Rectal smooth muscle tissue (tissue), 1 donor: ENCODE measurements around the gene ENTREP1.
"Not testable (repeated sequence)": the region's sequence is repeated elsewhere in the genome, so short reads cannot be mapped to it uniquely, and the experiment has no call there.

Experiments used
- H3K27ac ChIP-seq: one replicate; pipeline ENCODE4 v1.7.0; 2013; ENCODE audit warnings: low read depth, low read length, inconsistent platforms
- H3K27me3 ChIP-seq: one replicate; pipeline ENCODE4 v1.7.0; 2013; ENCODE audit warnings: low read length; ENCODE audit not compliant: control insufficient read depth, insufficient read depth
- H3K36me3 ChIP-seq: one replicate; pipeline ENCODE4 v1.7.0; 2013; ENCODE audit warnings: low read length; ENCODE audit not compliant: control insufficient read depth, insufficient read depth
- H3K4me1 ChIP-seq: one replicate; pipeline ENCODE4 v1.7.0; 2013; ENCODE audit warnings: low read length; ENCODE audit not compliant: control insufficient read depth, insufficient read depth
- H3K4me3 ChIP-seq: one replicate; pipeline ENCODE4 v1.7.0; 2013; ENCODE audit warnings: low read length
- H3K9ac ChIP-seq: one replicate; pipeline ENCODE4 v1.7.0; 2013; ENCODE audit warnings: low read length

Gene ENTREP1

DNA sequence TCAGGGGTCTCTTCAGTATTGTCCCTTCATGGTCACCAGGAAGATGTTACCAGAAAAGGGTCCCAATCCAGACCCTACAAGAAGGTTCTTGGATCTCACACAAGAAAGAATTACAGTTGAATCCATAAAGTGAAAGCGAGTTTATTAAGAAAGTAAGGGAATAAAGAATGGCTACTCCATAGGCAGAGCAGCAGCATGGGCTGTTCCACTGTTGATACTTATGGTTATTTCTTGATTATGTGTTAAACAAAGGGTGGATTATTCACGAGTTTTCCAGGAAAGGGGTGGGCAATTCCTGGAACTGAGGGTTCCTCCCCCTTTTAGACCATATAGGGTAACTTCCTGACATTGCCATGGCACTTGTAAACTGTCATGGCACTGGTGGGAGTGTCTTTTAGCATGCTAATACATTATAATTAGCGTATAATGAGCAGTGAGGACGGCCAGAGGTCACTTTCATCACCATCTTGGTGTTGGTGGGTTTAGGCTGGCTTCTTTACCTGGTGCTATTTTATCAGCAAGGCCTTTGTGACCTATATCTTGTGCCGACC is 18.0 kb upstream of the ENTREP1 start:
- not testable (repeated sequence) for H3K4me3 ChIP-seq, H3K27ac ChIP-seq, H3K4me1 ChIP-seq

DNA sequence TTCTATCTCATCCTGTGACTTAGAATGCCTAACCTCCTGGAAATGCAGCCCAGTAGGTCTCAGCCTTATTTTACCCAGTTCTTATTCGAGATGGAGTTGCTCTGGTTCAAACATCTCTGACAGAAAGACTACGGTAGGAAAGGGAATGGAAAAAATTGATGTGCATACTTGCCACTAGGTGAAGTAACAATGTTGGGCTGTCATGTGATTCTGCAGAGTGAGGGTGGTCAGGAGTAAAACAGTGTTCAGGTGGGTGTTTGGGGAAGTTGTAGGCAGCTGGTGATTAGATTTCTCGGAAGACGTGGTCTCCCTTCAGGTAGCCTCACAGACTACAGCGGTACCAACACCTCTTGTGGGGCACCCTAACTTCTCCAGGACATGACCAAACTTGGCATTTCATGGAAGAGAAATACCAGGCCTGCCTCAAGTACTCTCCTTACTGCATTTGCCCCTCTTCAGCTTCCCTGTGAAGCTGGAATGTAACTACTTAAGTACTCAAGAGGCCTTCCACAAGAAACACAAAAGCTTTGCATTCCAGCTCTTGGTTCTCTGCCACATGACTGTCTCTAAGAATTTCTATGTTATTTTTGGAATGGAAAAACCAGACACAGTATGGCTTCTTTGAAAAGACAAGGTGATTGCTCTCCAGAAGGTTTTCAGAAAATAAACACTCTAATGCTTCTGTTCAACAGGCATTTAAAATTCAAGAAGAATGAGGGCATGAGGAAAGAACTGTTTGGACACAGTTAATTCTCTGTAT is 17.4 kb upstream of the ENTREP1 start:
- H3K4me3 ChIP-seq = no peak overlapping the region
- H3K27ac ChIP-seq = no peak overlapping the region
- no peaks in the 10 kb centered on the region for H3K27me3 ChIP-seq
- no peaks in the 10 kb centered on the region for H3K36me3 ChIP-seq
- no peak overlapping the region for H3K9ac ChIP-seq
- peaks cover 8% of the 10 kb centered on the region for H3K4me1 ChIP-seq

More for the DNA sequence above, 18.0 kb upstream of the ENTREP1 start:
- not testable (repeated sequence) for H3K36me3 ChIP-seq, H3K27me3 ChIP-seq, H3K9ac ChIP-seq

DNA sequence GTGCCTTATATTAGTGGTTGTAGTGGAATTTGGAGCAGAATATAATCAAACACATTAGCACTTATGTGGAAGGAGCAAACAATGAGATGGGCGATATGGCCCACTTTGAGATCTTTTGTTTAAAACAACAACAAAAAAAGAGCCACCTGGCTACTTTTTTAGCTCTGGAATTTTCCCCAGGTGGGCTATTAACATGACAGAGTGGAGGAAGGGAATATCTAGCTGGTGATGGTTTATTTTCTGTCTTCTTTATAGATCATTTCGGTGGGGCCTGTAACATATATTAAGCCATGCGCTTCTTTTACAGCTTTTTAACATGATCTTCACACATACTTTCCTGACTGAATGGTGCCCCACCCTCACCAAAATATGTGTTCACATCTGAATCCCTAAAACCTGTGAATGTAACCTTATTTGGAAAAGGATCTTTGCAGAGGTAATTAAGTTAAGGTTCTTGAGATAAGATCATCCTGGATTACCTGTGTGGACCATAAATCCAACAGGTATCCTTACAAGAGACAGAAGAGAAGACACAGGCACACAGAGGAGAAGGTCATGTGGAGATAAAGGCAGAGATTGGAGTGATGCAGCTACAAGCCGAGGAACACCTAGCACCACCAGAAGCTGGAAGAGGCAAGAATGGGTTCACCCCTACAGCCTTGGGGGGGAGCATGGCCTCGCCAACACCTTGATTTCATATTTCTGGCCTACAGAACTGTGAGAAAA is 16.6 kb upstream of the ENTREP1 start:
- H3K9ac ChIP-seq = no peak overlapping the region
- H3K27me3 ChIP-seq = no peaks in the 10 kb centered on the region
- peaks cover 8% of the 10 kb centered on the region for H3K4me1 ChIP-seq
- no peak overlapping the region for H3K27ac ChIP-seq
- no peaks in the 10 kb centered on the region for H3K36me3 ChIP-seq
- H3K4me3 ChIP-seq = no peak overlapping the region

DNA sequence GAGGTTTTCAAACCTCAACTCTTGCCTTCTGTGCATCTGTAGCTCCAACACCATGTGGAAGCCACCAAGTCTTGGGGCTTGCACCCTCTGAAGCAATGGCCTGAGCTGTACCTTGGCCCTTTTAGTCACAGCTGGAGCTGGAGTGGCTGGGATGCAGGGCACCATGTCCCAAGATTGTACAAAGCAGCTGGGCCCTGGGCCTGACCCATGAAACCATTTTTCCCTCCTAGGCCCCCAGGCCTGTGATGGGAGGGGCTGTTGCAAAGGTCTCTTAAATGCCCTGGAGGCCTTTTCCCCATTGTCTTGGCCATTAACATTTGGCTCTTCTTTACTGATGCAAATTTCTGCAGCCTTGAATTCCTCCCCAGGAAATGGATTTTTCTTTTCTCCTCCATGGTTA is 11.8 kb upstream of the ENTREP1 start:
- no peak overlapping the region for H3K9ac ChIP-seq
- no peaks in the 10 kb centered on the region for H3K27me3 ChIP-seq
- H3K27ac ChIP-seq = no peak overlapping the region
- peaks cover 2% of the 10 kb centered on the region for H3K4me1 ChIP-seq
- no peaks in the 10 kb centered on the region for H3K36me3 ChIP-seq
- H3K4me3 ChIP-seq = no peak overlapping the region

DNA sequence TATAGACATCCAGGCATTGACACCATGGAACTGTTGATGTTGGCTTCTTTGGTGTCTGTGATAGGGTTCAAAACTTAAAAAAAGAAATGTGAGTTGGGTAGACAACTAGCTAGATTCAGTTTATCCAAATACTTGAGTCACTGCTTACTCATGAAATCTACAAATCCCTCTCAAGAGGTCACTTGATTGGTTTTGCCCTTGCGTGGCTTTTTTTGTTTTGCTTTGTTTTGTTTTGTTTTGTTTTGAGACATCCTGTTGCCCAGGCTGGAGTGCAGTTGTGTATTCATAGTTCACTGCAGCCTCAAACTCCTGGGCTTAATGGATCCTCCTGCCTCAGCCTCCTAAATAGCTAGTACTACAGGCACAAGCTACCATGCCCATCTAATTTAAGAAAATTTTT is 10.5 kb upstream of the ENTREP1 start:
- Histone ChIP-seq H3K9ac (no peak overlapping the region), H3K4me3 (no peak overlapping the region), H3K27ac (no peak overlapping the region), H3K36me3 (no peaks in the 10 kb centered on the region), H3K4me1 (no peaks in the 10 kb centered on the region), H3K27me3 (no peaks in the 10 kb centered on the region)

DNA sequence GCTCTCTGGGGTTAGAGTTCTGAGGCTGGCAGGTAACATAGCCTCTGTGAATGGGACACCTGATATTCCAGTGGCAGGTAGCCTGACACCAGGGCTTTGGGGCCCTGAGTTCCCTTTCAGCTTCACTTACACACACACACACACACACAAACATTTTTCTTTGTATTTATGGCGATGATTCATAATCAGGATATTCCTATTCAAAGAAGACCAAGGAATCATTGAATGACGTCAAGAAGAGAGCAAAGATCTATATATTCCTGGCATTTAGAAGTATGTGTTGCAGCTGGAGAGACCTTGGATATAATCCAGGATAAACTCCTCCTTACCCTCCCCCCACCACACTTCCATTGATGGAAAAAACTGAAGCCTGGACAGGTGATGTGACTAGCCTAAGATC is 7.9 kb upstream of the ENTREP1 start:
- no peaks in the 10 kb centered on the region for H3K4me1 ChIP-seq
- no peak overlapping the region for H3K4me3 ChIP-seq
- H3K27ac ChIP-seq = no peak overlapping the region
- H3K9ac ChIP-seq = no peak overlapping the region
- H3K36me3 ChIP-seq = no peaks in the 10 kb centered on the region
- H3K27me3 ChIP-seq = no peaks in the 10 kb centered on the region

DNA sequence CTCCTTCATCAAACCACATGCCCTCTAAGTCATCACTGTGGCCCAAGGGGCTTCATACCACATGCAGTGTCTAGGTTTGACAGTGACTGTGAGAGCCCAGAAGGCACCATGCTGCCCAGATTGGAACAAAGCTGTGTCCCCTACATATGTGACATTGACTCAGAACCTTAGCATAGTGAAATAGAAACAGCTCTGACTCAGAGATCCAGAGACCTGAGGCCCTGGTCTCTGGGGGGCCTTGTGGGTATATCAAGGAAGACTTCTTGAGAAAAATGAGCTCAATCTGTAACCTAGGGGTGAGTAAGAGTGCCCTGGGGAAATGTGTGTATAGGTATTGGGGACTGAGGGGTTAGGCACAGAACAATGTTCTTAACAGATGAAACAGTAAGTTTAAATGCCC is 7.1 kb upstream of the ENTREP1 start:
- Histone ChIP-seq H3K9ac (no peak overlapping the region), H3K4me3 (no peak overlapping the region), H3K36me3 (no peaks in the 10 kb centered on the region), H3K27me3 (no peaks in the 10 kb centered on the region), H3K4me1 (no peaks in the 10 kb centered on the region), H3K27ac (no peak overlapping the region)

DNA sequence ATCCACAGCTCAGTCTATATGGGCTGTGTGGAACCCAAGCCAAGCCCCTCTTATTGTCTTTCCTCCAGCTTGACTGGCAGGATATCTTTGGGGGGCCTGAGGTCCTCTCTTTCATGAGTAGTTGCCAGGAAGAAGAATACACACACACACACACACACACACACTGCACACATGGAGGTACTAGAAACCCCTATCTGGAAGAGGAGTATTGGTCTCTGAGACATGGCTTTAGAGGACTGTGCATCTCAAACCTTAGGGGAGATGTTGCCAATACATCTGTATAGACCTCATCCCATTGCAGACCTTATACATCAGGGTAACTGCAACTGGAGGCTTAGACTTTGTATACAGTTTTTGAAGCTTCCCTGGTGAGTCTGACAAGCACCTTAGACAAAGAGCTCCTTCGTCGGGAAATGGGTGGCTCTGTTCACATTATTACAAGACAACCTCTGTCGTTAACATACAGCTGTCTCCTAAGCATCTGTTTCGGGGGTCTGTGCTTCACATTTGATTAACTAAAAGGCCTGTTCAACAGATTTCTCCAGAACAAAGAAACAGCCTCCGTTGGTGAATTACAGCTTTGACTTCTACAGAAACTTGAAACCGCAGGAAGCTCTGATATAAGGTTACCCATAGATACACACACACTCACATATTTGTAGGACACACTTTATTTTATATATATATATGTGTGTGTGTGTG is 5.5 kb upstream of the ENTREP1 start:
- Histone ChIP-seq H3K4me1 (no peaks in the 10 kb centered on the region), H3K9ac (no peak overlapping the region), H3K36me3 (no peaks in the 10 kb centered on the region), H3K4me3 (no peak overlapping the region), H3K27ac (no peak overlapping the region), H3K27me3 (no peaks in the 10 kb centered on the region)

DNA sequence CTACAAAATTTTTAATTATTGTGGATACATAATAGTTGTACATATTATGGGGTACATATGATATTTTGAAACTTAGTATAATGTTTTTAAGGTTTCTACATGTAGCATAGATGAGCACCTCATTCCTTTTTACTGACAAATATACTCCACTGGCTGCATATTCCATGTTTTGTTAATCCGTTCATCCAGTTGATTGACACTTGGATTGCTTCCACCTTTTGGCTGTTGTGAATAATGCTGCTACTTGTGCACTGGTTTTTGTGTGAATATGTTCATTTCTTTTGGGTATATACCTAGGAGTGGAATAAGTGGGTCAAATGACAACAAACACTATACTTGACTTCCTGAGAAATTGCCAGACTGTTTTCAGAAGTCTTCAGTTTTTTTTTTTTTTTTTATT is 2.8 kb upstream of the ENTREP1 start:
- Histone ChIP-seq H3K4me1 (no peaks in the 10 kb centered on the region), H3K36me3 (no peaks in the 10 kb centered on the region), H3K9ac (no peak overlapping the region), H3K27ac (no peak overlapping the region), H3K27me3 (no peaks in the 10 kb centered on the region), H3K4me3 (no peak overlapping the region)

DNA sequence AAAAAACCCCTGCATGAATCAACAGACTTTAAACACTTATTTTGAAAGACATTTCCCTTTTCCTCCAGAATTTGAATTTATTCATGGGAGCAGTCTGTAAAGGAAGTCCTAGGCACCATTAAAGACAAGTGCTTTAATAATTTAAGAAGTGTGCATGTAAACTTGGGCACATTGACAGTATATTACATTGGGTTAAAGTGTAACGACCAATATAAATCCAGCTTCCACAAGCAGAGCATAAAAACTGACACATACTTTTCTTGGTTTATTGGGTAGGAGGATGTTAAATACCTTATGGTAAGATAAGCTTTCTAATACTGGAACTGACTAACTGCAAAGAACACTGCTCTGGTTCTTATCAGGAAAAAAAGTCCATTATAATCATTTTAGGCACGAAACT is 1.2 kb upstream of the ENTREP1 start:
- Histone ChIP-seq H3K27ac (no peak overlapping the region), H3K4me3 (no peak overlapping the region), H3K4me1 (no peaks in the 10 kb centered on the region), H3K27me3 (no peaks in the 10 kb centered on the region), H3K9ac (no peak overlapping the region), H3K36me3 (no peaks in the 10 kb centered on the region)

DNA sequence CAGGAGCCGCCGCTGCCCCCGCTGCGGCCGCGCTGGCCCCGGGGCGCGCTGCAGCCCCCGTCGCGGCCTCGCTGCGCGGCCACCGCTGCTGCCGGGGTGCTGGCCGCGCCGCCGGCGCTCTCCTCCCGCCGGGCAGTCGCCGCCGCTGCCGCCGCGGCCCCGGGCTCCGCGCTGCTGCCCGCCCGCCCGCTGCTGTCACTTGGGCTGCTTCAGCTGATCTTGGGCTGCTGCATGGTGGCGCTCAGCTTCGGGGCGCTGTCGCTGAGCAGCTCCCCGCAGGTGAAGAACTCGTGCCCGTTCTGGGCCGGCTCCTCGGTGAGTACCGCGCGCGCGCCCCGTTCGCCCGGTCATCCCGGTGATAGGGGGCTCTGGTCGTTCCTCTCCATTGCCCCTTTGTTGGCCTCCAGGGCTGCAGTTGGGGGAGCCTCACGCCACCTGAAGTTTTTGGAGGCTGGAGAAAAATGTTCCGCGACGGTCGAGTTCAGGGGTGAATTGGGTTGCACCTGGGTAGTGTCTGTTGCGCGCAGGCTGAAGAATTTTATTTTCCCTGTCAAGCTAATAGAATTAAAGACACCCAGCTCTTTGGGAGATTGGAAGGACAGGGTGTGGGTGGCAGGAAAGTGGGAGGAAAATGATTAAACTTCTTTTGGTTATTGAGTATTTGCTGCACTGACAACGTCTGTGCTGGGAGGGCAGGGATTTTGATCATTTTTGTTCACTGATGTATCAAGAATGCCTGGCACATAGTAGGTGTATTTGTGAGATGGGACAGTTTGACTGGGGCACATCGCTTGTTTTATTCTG is 596 bp downstream of the ENTREP1 start:
- no peaks in the 10 kb centered on the region for H3K36me3 ChIP-seq
- H3K9ac ChIP-seq = no peak overlapping the region
- no peaks in the 10 kb centered on the region for H3K4me1 ChIP-seq
- peak overlapping the region; percentile 72 for H3K4me3 ChIP-seq
- no peaks in the 10 kb centered on the region for H3K27me3 ChIP-seq
- peak overlapping the region; percentile 40 for H3K27ac ChIP-seq

DNA sequence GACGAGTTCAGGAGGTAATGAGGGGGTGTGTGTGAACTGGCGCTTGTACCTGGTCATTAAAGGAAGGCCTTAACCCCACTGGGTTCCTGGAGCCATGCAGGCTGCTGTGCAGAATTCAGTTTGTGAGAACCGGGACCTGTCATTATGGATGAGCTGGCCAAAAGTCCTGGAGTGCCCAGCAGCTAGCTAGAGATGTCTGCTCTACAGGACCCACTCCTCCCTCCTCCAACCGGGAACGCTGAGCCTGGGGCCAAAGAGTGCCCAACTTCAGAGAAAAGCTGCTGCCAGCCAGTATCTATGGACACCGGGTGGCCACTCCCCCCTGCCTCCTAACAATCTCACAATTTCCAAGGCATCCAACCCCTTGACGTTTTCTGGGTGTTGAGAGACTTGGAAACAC is 1.2 kb downstream of the ENTREP1 start:
- Histone ChIP-seq H3K4me3 (peak overlapping the region; percentile 58), H3K27ac (no peak overlapping the region), H3K36me3 (no peaks in the 10 kb centered on the region), H3K4me1 (no peaks in the 10 kb centered on the region), H3K9ac (no peak overlapping the region), H3K27me3 (no peaks in the 10 kb centered on the region)
